B cell (primary cell): ENCODE results near the gene DDAH2. TPM values are rescaled to one million over a fixed set of nuclear protein-coding genes. Genes with fewer than 3 reads are reported as not detected.

Experiments
- ATAC-seq: fragments of 200-7000 bp; cut with Tn5 transposase; one replicate; pipeline ENCODE4 v1.10.0; 2021; ENCODE audit warnings: low read depth, mild to moderate bottlenecking, moderate number of reproducible peaks, moderate library complexity
- CTCF ChIA-PET: fragments of 350-600 bp; sonication (Branson Sonifier 250); formaldehyde crosslinking; loops from one replicate; lab custom pipeline; 2021; ENCODE audit warnings: antibody characterized with exemption, inconsistent platforms; lab: Charles Lee
- POLR2A ChIA-PET: fragments of 350-600 bp; sonication (Branson Sonifier 250); formaldehyde crosslinking; loops from one replicate; lab custom pipeline; 2021; ENCODE audit warnings: antibody characterized with exemption; lab: Charles Lee
- DNase-seq: peaks from one replicate; pipeline ENCODE4 v3.0.0; 2013
- H2AFZ ChIP-seq: 2 replicates; pipeline ENCODE4 v1.6.1; 2012; ENCODE audit warnings: mild to moderate bottlenecking, low read depth, low read length; ENCODE audit not compliant: insufficient read depth, poor library complexity, severe bottlenecking
- H3K27ac ChIP-seq, 2 donors: 1 replicate in 1 of 2; 2 replicates in 1 of 2; pipeline ENCODE4 v1.5.1; 2012 to 2013; ENCODE audit warnings: low read length in 2 of 2, mild to moderate bottlenecking in 2 of 2, moderate library complexity in 1 of 2
- H3K27me3 ChIP-seq, 4 experiments: fragments of 200-600 bp in 1 of 4; sonication (generic) in 1 of 4; replicated peaks in 1 of 4; 1 replicate in 2 of 4; 2 replicates in 2 of 4; pipeline versions ENCODE4 v1.6.1 to v1.7.0; 2013 to 2016; ENCODE audit warnings: low read length in 3 of 4, mild to moderate bottlenecking in 2 of 4, mixed read lengths in 1 of 4, moderate library complexity in 1 of 4; ENCODE audit not compliant: insufficient read depth in 4 of 4, control insufficient read depth in 3 of 4; ENCODE audit errors: control extremely low read depth in 1 of 4
- H3K36me3 ChIP-seq, 2 experiments: replicated peaks in 1 of 2; 1 replicate in 1 of 2; 2 replicates in 1 of 2; pipeline versions ENCODE4 v1.6.1 to v1.7.1; 2013; ENCODE audit warnings: low read length in 1 of 2; ENCODE audit not compliant: insufficient read depth in 2 of 2, control insufficient read depth in 1 of 2; ENCODE audit errors: control extremely low read depth in 1 of 2, extremely low read depth in 1 of 2
- H3K4me1 ChIP-seq, 2 donors: fragments of 200-600 bp in 1 of 2; sonication (generic) in 1 of 2; 1 replicate in 1 of 2; 2 replicates in 1 of 2; pipeline versions ENCODE4 v1.5.1 to v1.6.1; 2013 to 2017; ENCODE audit warnings: low read length in 2 of 2; ENCODE audit not compliant: control insufficient read depth in 2 of 2, insufficient read depth in 2 of 2
- H3K4me2 ChIP-seq: replicated peaks from 2 replicates; pipeline ENCODE3; 2012; ENCODE audit warnings: mild to moderate bottlenecking, low read depth, low read length; ENCODE audit not compliant: poor library complexity, severe bottlenecking
- H3K4me3 ChIP-seq, 5 experiments: fragments of 200-600 bp in 1 of 5; sonication (generic) in 1 of 5; 1 replicate in 3 of 5; 2 replicates in 2 of 5; pipeline versions ENCODE4 v1.5.1 to v1.7.0; 2011 to 2016; ENCODE audit warnings: low read length in 4 of 5, mild to moderate bottlenecking in 4 of 5, low read depth in 2 of 5, control low read depth in 1 of 5, moderate library complexity in 1 of 5; ENCODE audit not compliant: insufficient read depth in 1 of 5; ENCODE audit errors: control extremely low read depth in 1 of 5, extremely low read depth in 1 of 5
- H3K79me2 ChIP-seq: fragments of 200-600 bp; sonication (generic); one replicate; pipeline ENCODE4 v1.6.0; 2016; ENCODE audit warnings: low read length; ENCODE audit not compliant: control insufficient read depth, insufficient read depth
- H3K9ac ChIP-seq: fragments of 200-600 bp; sonication (generic); 2 replicates; pipeline ENCODE4 v1.6.1; 2017; ENCODE audit warnings: mild to moderate bottlenecking, low read length, moderate library complexity
- H3K9me3 ChIP-seq, 3 donors: one replicate each; pipeline versions ENCODE4 v1.6.1 to v1.7.1; 2013; ENCODE audit warnings: low read length in 2 of 3; ENCODE audit not compliant: control insufficient read depth in 2 of 3, insufficient read depth in 1 of 3; ENCODE audit errors: control extremely low read depth in 1 of 3
- H4K20me1 ChIP-seq: 2 replicates; pipeline ENCODE4 v1.6.0; 2012; ENCODE audit warnings: mild to moderate bottlenecking, low read length; ENCODE audit not compliant: insufficient read depth, control insufficient read depth, poor library complexity, severe bottlenecking
- H3K27ac Mint-ChIP-seq: one replicate; pipeline ENCODE4 v1.8.0; 2021; ENCODE audit warnings: mixed read lengths
- H3K27me3 Mint-ChIP-seq: one replicate; pipeline ENCODE4 v1.8.0; 2021; ENCODE audit warnings: mixed read lengths
- H3K4me1 Mint-ChIP-seq: one replicate; pipeline ENCODE4 v1.8.0; 2021; ENCODE audit warnings: mixed read lengths
- H3K4me3 Mint-ChIP-seq: one replicate; pipeline ENCODE4 v1.8.0; 2021; ENCODE audit warnings: mixed read lengths
- H3K9me3 Mint-ChIP-seq: one replicate; pipeline ENCODE4 v1.8.0; 2022; ENCODE audit warnings: mixed read lengths; ENCODE audit not compliant: insufficient read depth
- EZH2 ChIP-seq: IDR thresholded peaks from 2 replicates; pipeline ENCODE4 v1.6.1; 2012; ENCODE audit warnings: borderline replicate concordance, low read depth, mild to moderate bottlenecking, moderate library complexity, low read length; ENCODE audit not compliant: insufficient read depth, poor library complexity, severe bottlenecking
- WGBS: methylation state at CpG from one replicate; pipeline ENCODE4 v1.1.5; 2013; ENCODE audit warnings: missing lambda C conversion rate; ENCODE audit not compliant: insufficient coverage; 5-methylcytosine and 5-hydroxymethylcytosine counted together
- intact Hi-C: fragments of 100-400 bp; cut with micrococcal nuclease; formaldehyde crosslinking; loops from one replicate; pipeline ENCODE4 v1.10.0; 2022
- polyA plus RNA-seq: library from polyadenylated mRNA; depleted of rRNA; stranded (reverse); fragments of >200 nt; gene quantifications from 2 replicates; pipeline ENCODE4 v1.2.3, GENCODE V29; 2012
- total RNA-seq, 2 donors: library from RNA; stranded (reverse); fragments of 120-200 nt in 1 of 2; gene quantifications; 1 replicate in 1 of 2; 2 replicates in 1 of 2; pipeline versions ENCODE4 v1.2.3 to v1.2.4, GENCODE V29; 2013 to 2022
- TF ChIP-seq, protein P1 (sequence below): fragments of 200-600 bp; IDR thresholded peaks from one replicate; pipeline ENCODE4 v1.8.0; 2022; ENCODE audit warnings: antibody characterized with exemption, mild to moderate bottlenecking

DDAH2 gene
- total and polyA plus RNA-seq, 2 donors (not counting 1 experiment from before 2014, with no cell fraction given): 59.2 to 87.2 TPM

DNA sequence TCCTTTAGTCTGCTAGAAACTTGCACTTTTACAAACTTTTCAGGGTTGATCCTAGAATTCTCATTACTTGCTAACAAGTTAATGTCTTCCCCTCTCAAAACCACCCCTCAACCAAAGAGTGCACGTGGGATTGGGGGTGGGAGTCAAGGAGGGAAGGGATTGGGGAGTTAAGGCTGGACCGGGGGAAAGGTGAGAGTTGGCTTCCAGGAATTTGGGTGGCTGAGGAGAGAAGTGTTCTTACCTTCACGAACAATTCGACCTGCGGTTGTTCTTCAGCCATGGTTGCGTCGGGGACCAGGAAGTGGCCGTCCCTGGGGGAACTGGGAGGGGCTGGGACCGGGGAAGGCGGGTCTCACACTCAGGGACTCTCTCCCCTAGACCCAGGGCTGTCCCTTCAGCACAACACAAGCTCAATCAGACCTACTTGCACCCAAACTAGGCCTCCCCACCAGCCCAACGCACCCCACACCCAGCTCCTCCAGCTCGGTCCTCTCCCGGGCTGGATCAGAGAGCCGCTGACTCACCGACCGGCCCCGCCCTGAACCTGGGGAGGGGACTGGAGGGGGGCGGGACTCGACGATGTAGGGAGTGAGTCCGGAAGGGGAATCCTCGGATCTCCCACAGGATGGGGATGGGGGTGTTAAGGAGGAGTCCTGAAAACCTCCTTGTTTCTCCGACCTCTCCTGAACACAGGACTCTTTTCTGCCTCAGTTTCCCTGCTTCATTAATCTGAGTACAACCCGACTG, 7.1 kb upstream of the DDAH2 start, which contains the start of gene CLIC1:
CLIC1 (minus strand) TSS at position 510 of the 747 bp plus-strand sequence; CDS start at position 280, 230 bp downstream.
- ATAC-seq (peak; percentile 43), DNase-seq (peak; percentile 84)
- peak within 1 kb of the TSS; percentile 63 for H2AFZ ChIP-seq
- H4K20me1 ChIP-seq: peaks cover 7% of the 10 kb centered on the region
- no peaks in the 10 kb centered on the region for H3K9me3 Mint-ChIP-seq
- peaks cover 53 to 57% of the 10 kb centered on the region in 2 donors for H3K4me1 ChIP-seq
- peak within 1 kb of the TSS; percentile 100 for H3K4me3 Mint-ChIP-seq
- no peaks in the 10 kb centered on the region for H3K9me3 ChIP-seq
- H3K27me3 ChIP-seq: no peaks in the 10 kb centered on the region
- H3K4me3 ChIP-seq: peak within 1 kb of the TSS; percentile 73 to 99 (median 87)
- no peaks in the 10 kb centered on the region for H3K27me3 Mint-ChIP-seq
- H3K36me3 ChIP-seq: peaks cover 4 to 31% of the 10 kb centered on the region in 2 experiments
- H3K4me1 Mint-ChIP-seq: peaks cover 83% of the 10 kb centered on the region
- H3K27ac Mint-ChIP-seq: peak within 1 kb of the TSS; percentile 91
- peak within 1 kb of the TSS; percentile 91 for H3K9ac ChIP-seq
- 0% methylated on average over 11 of the region's 24 CpGs for WGBS
- peaks cover 54% of the 10 kb centered on the region for H3K79me2 ChIP-seq
- peak within 1 kb of the TSS; percentile 81 to 96 for H3K27ac ChIP-seq
- TF ChIP-seq, protein P1, sequence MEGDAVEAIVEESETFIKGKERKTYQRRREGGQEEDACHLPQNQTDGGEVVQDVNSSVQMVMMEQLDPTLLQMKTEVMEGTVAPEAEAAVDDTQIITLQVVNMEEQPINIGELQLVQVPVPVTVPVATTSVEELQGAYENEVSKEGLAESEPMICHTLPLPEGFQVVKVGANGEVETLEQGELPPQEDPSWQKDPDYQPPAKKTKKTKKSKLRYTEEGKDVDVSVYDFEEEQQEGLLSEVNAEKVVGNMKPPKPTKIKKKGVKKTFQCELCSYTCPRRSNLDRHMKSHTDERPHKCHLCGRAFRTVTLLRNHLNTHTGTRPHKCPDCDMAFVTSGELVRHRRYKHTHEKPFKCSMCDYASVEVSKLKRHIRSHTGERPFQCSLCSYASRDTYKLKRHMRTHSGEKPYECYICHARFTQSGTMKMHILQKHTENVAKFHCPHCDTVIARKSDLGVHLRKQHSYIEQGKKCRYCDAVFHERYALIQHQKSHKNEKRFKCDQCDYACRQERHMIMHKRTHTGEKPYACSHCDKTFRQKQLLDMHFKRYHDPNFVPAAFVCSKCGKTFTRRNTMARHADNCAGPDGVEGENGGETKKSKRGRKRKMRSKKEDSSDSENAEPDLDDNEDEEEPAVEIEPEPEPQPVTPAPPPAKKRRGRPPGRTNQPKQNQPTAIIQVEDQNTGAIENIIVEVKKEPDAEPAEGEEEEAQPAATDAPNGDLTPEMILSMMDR: no peak
- TF ChIP-seq EZH2: no peak
- intact Hi-C loops: loop anchor here (5.0 to 10.0 kb wide), 5 partner anchors 69 to 459 kb away; partner anchors contain the start of genes CSNK2B, DDX39B, DXO and EHMT2
- ChIA-PET CTCF (interaction anchor here (6.1 to 7.8 kb wide), 4 partner anchors 7 to 94 kb away, joined by 34 to 90 read pairs (median 48); partner anchors contain the start of gene DDAH2), POLR2A (interaction anchor here (0.6 to 3.1 kb wide), 8 partner anchors 9 to 1024 kb away, joined by 3 to 16 read pairs (median 6); partner anchors contain the start of genes ABHD16A, BAG6, CSNK2B and HSPA1A)
- peak within 1 kb of the TSS; percentile 82 for H3K4me2 ChIP-seq
